ENCODE results near the gene UTRN. TPM values are rescaled to one million over a fixed set of nuclear protein-coding genes. Genes with fewer than 3 reads are reported as not detected.
A peak's percentile ranks its signal among the peaks of the same experiment; 100 is the strongest.

The UTRN gene
- total and polyA plus RNA-seq, 2 donors from 2014 or later: 8.3 to 210 TPM

GRCh38 chr6:144327081-144327480 lies 41.9 kb downstream of the UTRN start:
- DNase-seq (peak in 3 of 5 donors; percentile 46 to 81 (median 64)), FAIRE-seq (no peak)
- Histone ChIP-seq H3K4me1 (ENCODE audit: control insufficient read depth in 2 of 3, insufficient read depth in 2 of 3, low read depth in 1 of 3, low read length in 3 of 3) (peaks cover 0 to 13% (median 2%) of the 10 kb centered on the region in 3 donors), H3K27me3 (ENCODE audit: control insufficient read depth, insufficient read depth, low read length) (no peaks in the 10 kb centered on the region), H3K4me3 (ENCODE audit: low read length in 3 of 3) (peak overlapping the region in 1 of 3 donors; percentile 1), H3K9ac (ENCODE audit: low read length in 3 of 3) (peak overlapping the region in 1 of 3 donors; percentile 3), H3K36me3 (ENCODE audit: control insufficient read depth in 2 of 3, insufficient read depth in 3 of 3, low read length in 3 of 3) (no peaks in the 10 kb centered on the region), H3K9me3 (ENCODE audit: control insufficient read depth in 2 of 3, insufficient read depth in 1 of 3, low read length in 3 of 3) (no peaks in the 10 kb centered on the region), H3K27ac (ENCODE audit: low read depth in 2 of 2, low read length in 2 of 2) (peak overlapping the region; percentile 43 to 88)
- intact Hi-C loops (cut with DNase I): no loop called here
- TF ChIP-seq CTCF (IDR thresholded peaks at IDR 0.05; ENCODE audit: borderline replicate concordance, extremely low read depth, insufficient read depth): no peak

GRCh38 chr6:144330017-144330987 lies 45.2 kb downstream of the UTRN start:
- Histone ChIP-seq H3K4me1 (ENCODE audit: control insufficient read depth in 2 of 3, insufficient read depth in 2 of 3, low read depth in 1 of 3, low read length in 3 of 3) (peaks cover 0 to 17% (median 4%) of the 10 kb centered on the region in 3 donors), H3K36me3 (ENCODE audit: control insufficient read depth in 2 of 3, insufficient read depth in 3 of 3, low read length in 3 of 3) (no peaks in the 10 kb centered on the region), H3K9me3 (ENCODE audit: control insufficient read depth in 2 of 3, insufficient read depth in 1 of 3, low read length in 3 of 3) (no peaks in the 10 kb centered on the region), H3K27ac (ENCODE audit: low read depth in 2 of 2, low read length in 2 of 2) (no peak overlapping the region), H3K4me3 (ENCODE audit: low read length in 3 of 3) (peak overlapping the region in 2 of 3 donors; percentile 36 to 40), H3K9ac (ENCODE audit: low read length in 3 of 3) (no peak overlapping the region), H3K27me3 (ENCODE audit: control insufficient read depth, insufficient read depth, low read length) (no peaks in the 10 kb centered on the region)
- DNase-seq (peak; percentile 46 to 79 (median 69)), FAIRE-seq (no peak)
- no peak for TF ChIP-seq CTCF (IDR thresholded peaks at IDR 0.05; ENCODE audit: borderline replicate concordance, extremely low read depth, insufficient read depth)
- intact Hi-C loops (cut with DNase I): no loop called here

GRCh38 chr6:144331491-144331969 lies 46.4 kb downstream of the UTRN start:
- no peaks in the 10 kb centered on the region for H3K36me3 ChIP-seq (ENCODE audit: control insufficient read depth in 2 of 3, insufficient read depth in 3 of 3, low read length in 3 of 3)
- H3K27ac ChIP-seq (ENCODE audit: low read depth in 2 of 2, low read length in 2 of 2): no peak overlapping the region
- DNase-seq (no peak), FAIRE-seq (no peak)
- TF ChIP-seq CTCF (IDR thresholded peaks at IDR 0.05; ENCODE audit: borderline replicate concordance, extremely low read depth, insufficient read depth): no peak
- H3K27me3 ChIP-seq (ENCODE audit: control insufficient read depth, insufficient read depth, low read length): no peaks in the 10 kb centered on the region
- H3K4me3 ChIP-seq (ENCODE audit: low read length in 3 of 3): peak overlapping the region; percentile 11 to 40 (median 26)
- peak overlapping the region in 1 of 3 donors; percentile 13 for H3K9ac ChIP-seq (ENCODE audit: low read length in 3 of 3)
- no peaks in the 10 kb centered on the region for H3K9me3 ChIP-seq (ENCODE audit: control insufficient read depth in 2 of 3, insufficient read depth in 1 of 3, low read length in 3 of 3)
- peaks cover 0 to 21% (median 4%) of the 10 kb centered on the region in 3 donors for H3K4me1 ChIP-seq (ENCODE audit: control insufficient read depth in 2 of 3, insufficient read depth in 2 of 3, low read depth in 1 of 3, low read length in 3 of 3)
- intact Hi-C loops (cut with DNase I): no loop called here

Measured in kidney (tissue), 14 donors.